ENCODE measurements around the gene YBX3.

YBX3 gene

DNA sequence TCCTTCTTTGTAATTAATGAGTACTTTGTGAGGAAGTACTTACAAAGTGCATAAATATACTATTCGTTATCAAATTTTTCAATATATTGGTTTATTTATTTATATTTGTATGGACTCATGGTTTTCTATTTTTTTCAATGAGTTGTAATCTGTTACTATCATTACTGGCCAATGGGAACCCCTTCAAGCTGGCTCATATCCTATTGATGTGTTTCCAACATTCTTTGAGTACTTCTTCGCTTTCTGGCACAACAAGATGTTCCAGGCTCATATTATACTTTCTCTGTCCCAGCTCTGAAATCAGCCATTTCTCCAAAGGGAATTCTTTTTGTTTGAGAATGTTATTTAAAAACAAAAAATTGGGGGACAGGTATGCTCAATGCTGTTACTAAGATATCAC is 17.5 kb downstream of the YBX3 start:
- Histone ChIP-seq H3K27me3 (replicated peaks; ENCODE audit: insufficient read depth, low read length) (no peaks in the 10 kb centered on the region), H3K36me3 (replicated peaks; ENCODE audit: insufficient read depth, low read length) (no peaks in the 10 kb centered on the region; the same call in none of the 2 replicates), H3K79me2 (ENCODE audit: low read length) (peaks cover 9% of the 10 kb centered on the region), H3K9me2 (replicated peaks; ENCODE audit: insufficient read depth, low read length) (no peaks in the 10 kb centered on the region), H3K9me3 (replicated peaks; ENCODE audit: insufficient read depth, low read length) (no peaks in the 10 kb centered on the region), H3K4me2 (ENCODE audit: low read depth, low read length) (no peak overlapping the region), H2AFZ (ENCODE audit: low read length) (no peak overlapping the region), H3K9ac (ENCODE audit: low read length) (no peak overlapping the region), H3K4me3 (ENCODE audit: low read length) (no peak overlapping the region), H4K20me1 (ENCODE audit: insufficient read depth, low read length) (no peaks in the 10 kb centered on the region), H3K27ac (ENCODE audit: low read length) (no peak overlapping the region), H3K4me1 (ENCODE audit: low read length) (peaks cover 4% of the 10 kb centered on the region), H3F3A (ENCODE audit: insufficient read depth, low read length) (peaks cover 12% of the 10 kb centered on the region)
- TF ChIP-seq EZH2 (optimal IDR thresholded peaks at IDR 0.05; ENCODE audit: low read depth, low read length) (no peak), CTCF (IDR thresholded peaks at IDR 0.05; ENCODE audit: low read length) (no peak), EZH2phosphoT487 (IDR thresholded peaks at IDR 0.05; ENCODE audit: low read length) (no peak)
- no peak for DNase-seq

- no peaks in the 10 kb centered on the region for H3K9me2 ChIP-seq (replicated peaks; ENCODE audit: insufficient read depth, low read length)
- H3K27me3 ChIP-seq (replicated peaks; ENCODE audit: insufficient read depth, low read length): no peaks in the 10 kb centered on the region
- H2AFZ ChIP-seq (ENCODE audit: low read length): peak overlapping the region; percentile 20; the same call in 1 of the 2 replicates
- DNase-seq: no peak
- peaks cover 12% of the 10 kb centered on the region for H3F3A ChIP-seq (ENCODE audit: insufficient read depth, low read length)
- H3K9me3 ChIP-seq (replicated peaks; ENCODE audit: insufficient read depth, low read length): no peaks in the 10 kb centered on the region
- peaks cover 9% of the 10 kb centered on the region; the same call in 1 of the 2 replicates for H3K36me3 ChIP-seq (replicated peaks; ENCODE audit: insufficient read depth, low read length)
- H3K9ac ChIP-seq (ENCODE audit: low read length): no peak overlapping the region
- H3K4me1 ChIP-seq (ENCODE audit: low read length): peaks cover 4% of the 10 kb centered on the region
- H4K20me1 ChIP-seq (ENCODE audit: insufficient read depth, low read length): no peaks in the 10 kb centered on the region
- peak overlapping the region; percentile 40 for H3K4me3 ChIP-seq (ENCODE audit: low read length)
- peak overlapping the region; percentile 53; the same call in 1 of the 2 replicates for H3K27ac ChIP-seq (ENCODE audit: low read length)
- peak overlapping the region; percentile 72 for H3K4me2 ChIP-seq (ENCODE audit: low read depth, low read length)
- TF ChIP-seq EZH2 (optimal IDR thresholded peaks at IDR 0.05; ENCODE audit: low read depth, low read length): no peak
- no peak for TF ChIP-seq EZH2phosphoT487 (IDR thresholded peaks at IDR 0.05; ENCODE audit: low read length)
- no peak for TF ChIP-seq CTCF (IDR thresholded peaks at IDR 0.05; ENCODE audit: low read length)
- H3K79me2 ChIP-seq (ENCODE audit: low read length): no peaks in the 10 kb centered on the region
These were observed 21.3 kb downstream of the YBX3 start for GRCh38 chr12:10701843-10702242.

DNA sequence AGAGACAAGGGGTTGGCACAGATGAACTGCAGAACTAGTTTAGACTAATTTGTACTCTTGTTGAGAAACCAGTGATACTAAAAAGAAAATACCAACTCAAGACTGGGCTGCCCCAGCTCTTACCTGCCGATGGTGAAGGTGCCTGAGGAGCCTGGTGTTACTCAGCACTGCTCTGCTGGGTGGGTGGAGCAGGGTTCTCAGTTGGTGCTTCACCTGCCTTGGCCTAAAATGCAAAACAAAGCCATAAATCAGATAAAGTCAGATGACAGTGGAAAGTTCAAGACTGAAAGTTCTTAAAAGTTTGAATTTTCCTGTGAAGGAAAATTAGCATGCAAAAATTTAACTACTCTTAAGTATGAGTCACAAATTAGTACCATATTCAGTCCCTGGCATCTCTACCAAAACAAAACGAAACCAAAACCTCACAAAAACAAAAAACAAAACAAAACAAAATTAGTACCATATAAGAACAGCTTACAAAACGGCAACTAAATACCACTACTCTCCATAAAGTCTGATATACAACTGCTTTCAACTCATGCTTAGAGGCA is 21.9 kb downstream of the YBX3 start:
- Histone ChIP-seq H3K4me3 (ENCODE audit: low read length) (peak overlapping the region; percentile 40), H3K4me2 (ENCODE audit: low read depth, low read length) (peak overlapping the region; percentile 72), H3K36me3 (replicated peaks; ENCODE audit: insufficient read depth, low read length) (peaks cover 9% of the 10 kb centered on the region; the same call in 1 of the 2 replicates), H4K20me1 (ENCODE audit: insufficient read depth, low read length) (no peaks in the 10 kb centered on the region), H3K9me2 (replicated peaks; ENCODE audit: insufficient read depth, low read length) (no peaks in the 10 kb centered on the region), H3K79me2 (ENCODE audit: low read length) (no peaks in the 10 kb centered on the region), H3K27ac (ENCODE audit: low read length) (peak overlapping the region; percentile 53; the same call in 1 of the 2 replicates), H3K9ac (ENCODE audit: low read length) (peak overlapping the region; percentile 5; the same call in 1 of the 2 replicates), H3F3A (ENCODE audit: insufficient read depth, low read length) (peaks cover 12% of the 10 kb centered on the region), H2AFZ (ENCODE audit: low read length) (peak overlapping the region; percentile 20; the same call in 1 of the 2 replicates), H3K9me3 (replicated peaks; ENCODE audit: insufficient read depth, low read length) (no peaks in the 10 kb centered on the region), H3K4me1 (ENCODE audit: low read length) (peaks cover 4% of the 10 kb centered on the region), H3K27me3 (replicated peaks; ENCODE audit: insufficient read depth, low read length) (no peaks in the 10 kb centered on the region)
- TF ChIP-seq CTCF (IDR thresholded peaks at IDR 0.05; ENCODE audit: low read length) (no peak), EZH2 (optimal IDR thresholded peaks at IDR 0.05; ENCODE audit: low read depth, low read length) (no peak), EZH2phosphoT487 (IDR thresholded peaks at IDR 0.05; ENCODE audit: low read length) (no peak)
- peak; percentile 50 for DNase-seq
